Peyer's patch (tissue), 4 donors: ENCODE measurements around the gene RAPGEF2. TPM values are rescaled to one million over a fixed set of nuclear protein-coding genes. Genes with fewer than 3 reads are reported as not detected.

Experiments used
- DNase-seq, 3 donors: peaks; one replicate each; pipeline ENCODE4 v3.0.0-alpha.2; 2017 to 2019
- H3K27ac ChIP-seq, 4 donors: fragments of 200-600 bp; sonication (generic); one replicate each; pipeline ENCODE4 v1.5.1; 2016 to 2019
- H3K27me3 ChIP-seq, 2 donors: fragments of 200-600 bp; sonication (generic); one replicate each; pipeline ENCODE4 v1.5.1; 2019
- H3K36me3 ChIP-seq, 3 donors: fragments of 200-600 bp; sonication (generic); one replicate each; pipeline ENCODE4 v1.5.1; 2016 to 2019
- H3K4me1 ChIP-seq, 4 donors: fragments of 200-600 bp; sonication (generic); one replicate each; pipeline ENCODE4 v1.5.1; 2016 to 2019
- H3K4me3 ChIP-seq, 4 donors: fragments of 200-600 bp; sonication (generic); 1 replicate in 3 of 4; 2 replicates in 1 of 4; pipeline ENCODE4 v1.5.1; 2016 to 2019; ENCODE audit warnings: mild to moderate bottlenecking in 1 of 4
- H3K9me3 ChIP-seq, 4 donors: fragments of 200-600 bp; sonication (generic); one replicate each; pipeline ENCODE4 v1.5.1; 2016 to 2019; ENCODE audit warnings: mild to moderate bottlenecking in 1 of 4
- POLR2A ChIP-seq, 2 donors: fragments of 450-650 bp; IDR thresholded peaks; one replicate each; pipeline ENCODE4 v1.5.1; 2017; ENCODE audit warnings: antibody characterized with exemption in 2 of 2, mild to moderate bottlenecking in 2 of 2, moderate library complexity in 2 of 2
- total RNA-seq, 4 donors: library from RNA; depleted of rRNA; stranded (reverse); fragments of >200 nt; gene quantifications; one replicate each; pipeline ENCODE4 v1.1.0, GENCODE V29; 2016
- TF ChIP-seq, protein P1 (sequence below), 6 experiments: fragments of 450-650 bp in 4 of 6; fragments of 200-600 bp in 2 of 6; sonication (generic) in 1 of 6; IDR thresholded peaks; one replicate each; pipeline ENCODE4 v1.5.1; 2017 to 2019; ENCODE audit warnings: antibody characterized with exemption in 6 of 6, mild to moderate bottlenecking in 3 of 6, moderate library complexity in 1 of 6

RAPGEF2 gene
- total RNA-seq, 4 donors from 2014 or later = 30.1 to 81.7 (median 41.4) TPM

DNA sequence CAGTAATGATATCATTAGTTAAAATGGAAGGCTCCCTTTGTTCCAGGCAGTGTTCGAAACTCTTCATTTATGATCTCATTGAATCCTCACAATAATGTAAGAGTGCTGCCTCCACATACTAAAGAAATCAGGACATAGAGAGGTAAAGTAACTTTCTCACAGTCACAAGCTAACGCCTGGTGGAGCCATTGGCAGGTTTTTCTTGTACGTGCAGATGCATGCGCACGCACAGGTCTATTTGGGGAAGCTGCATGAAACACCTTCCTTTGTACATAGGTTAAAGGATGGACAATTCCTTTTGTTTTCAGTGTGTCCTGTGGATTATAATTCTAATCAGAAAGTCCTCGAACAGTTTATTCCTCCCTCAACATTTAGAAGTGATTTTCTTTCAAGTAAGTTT, 176.2 kb downstream of the RAPGEF2 start:
- H3K27me3 ChIP-seq = no peaks in the 10 kb centered on the region
- H3K27ac ChIP-seq = no peak overlapping the region
- TF ChIP-seq POLR2A (IDR thresholded peaks at IDR 0.05) = no peak
- TF ChIP-seq, protein P1, sequence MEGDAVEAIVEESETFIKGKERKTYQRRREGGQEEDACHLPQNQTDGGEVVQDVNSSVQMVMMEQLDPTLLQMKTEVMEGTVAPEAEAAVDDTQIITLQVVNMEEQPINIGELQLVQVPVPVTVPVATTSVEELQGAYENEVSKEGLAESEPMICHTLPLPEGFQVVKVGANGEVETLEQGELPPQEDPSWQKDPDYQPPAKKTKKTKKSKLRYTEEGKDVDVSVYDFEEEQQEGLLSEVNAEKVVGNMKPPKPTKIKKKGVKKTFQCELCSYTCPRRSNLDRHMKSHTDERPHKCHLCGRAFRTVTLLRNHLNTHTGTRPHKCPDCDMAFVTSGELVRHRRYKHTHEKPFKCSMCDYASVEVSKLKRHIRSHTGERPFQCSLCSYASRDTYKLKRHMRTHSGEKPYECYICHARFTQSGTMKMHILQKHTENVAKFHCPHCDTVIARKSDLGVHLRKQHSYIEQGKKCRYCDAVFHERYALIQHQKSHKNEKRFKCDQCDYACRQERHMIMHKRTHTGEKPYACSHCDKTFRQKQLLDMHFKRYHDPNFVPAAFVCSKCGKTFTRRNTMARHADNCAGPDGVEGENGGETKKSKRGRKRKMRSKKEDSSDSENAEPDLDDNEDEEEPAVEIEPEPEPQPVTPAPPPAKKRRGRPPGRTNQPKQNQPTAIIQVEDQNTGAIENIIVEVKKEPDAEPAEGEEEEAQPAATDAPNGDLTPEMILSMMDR (IDR thresholded peaks at IDR 0.05) = no peak
- H3K9me3 ChIP-seq = no peaks in the 10 kb centered on the region
- no peak overlapping the region for H3K4me3 ChIP-seq
- H3K36me3 ChIP-seq = no peaks in the 10 kb centered on the region
- peaks cover 0 to 5% (median 0%) of the 10 kb centered on the region in 4 donors for H3K4me1 ChIP-seq
- DNase-seq = no peak

DNA sequence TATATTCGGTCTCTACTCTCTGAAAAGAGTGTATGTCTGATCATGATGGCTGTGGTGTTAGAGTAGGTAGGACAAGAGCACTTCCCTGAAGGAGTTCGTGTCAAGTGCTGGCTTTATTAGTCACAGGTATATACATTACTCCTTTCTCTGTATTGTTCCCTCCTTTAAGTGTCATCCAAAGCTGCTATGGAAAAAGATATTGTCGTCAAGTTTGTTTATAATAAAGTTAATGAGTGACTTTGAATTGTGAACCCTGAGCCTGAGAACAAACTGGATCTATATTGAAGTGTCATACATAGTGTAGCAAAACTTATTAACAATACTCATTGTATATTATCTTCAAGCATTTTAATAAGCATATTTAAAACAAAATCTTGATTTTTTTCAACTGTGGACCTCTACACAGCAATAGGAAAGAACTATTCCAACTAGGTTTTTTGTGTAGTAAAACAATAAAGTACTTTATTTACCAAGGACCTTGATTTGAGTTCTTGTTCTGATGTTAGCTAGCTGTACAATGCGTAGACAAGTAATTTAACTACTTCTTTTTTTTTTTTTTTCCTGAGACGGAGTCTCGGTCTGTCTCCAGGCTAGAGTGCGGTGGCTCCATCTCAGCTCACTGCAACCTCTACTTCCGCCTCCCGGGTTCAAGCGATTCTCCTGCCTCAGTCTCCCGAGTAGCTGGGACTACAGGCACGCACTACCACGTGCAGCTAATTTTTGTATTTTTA, 177.7 kb downstream of the RAPGEF2 start:
- H3K4me3 ChIP-seq = no peak overlapping the region
- H3K4me1 ChIP-seq = peaks cover 0 to 5% (median 0%) of the 10 kb centered on the region in 4 donors
- no peaks in the 10 kb centered on the region for H3K36me3 ChIP-seq
- no peak for TF ChIP-seq POLR2A (IDR thresholded peaks at IDR 0.05)
- TF ChIP-seq, protein P1 (IDR thresholded peaks at IDR 0.05) = no peak
- no peaks in the 10 kb centered on the region for H3K9me3 ChIP-seq
- H3K27me3 ChIP-seq = no peaks in the 10 kb centered on the region
- H3K27ac ChIP-seq = peak overlapping the region in 3 of 4 donors; percentile 21 to 71 (median 49)
- DNase-seq = no peak

DNA sequence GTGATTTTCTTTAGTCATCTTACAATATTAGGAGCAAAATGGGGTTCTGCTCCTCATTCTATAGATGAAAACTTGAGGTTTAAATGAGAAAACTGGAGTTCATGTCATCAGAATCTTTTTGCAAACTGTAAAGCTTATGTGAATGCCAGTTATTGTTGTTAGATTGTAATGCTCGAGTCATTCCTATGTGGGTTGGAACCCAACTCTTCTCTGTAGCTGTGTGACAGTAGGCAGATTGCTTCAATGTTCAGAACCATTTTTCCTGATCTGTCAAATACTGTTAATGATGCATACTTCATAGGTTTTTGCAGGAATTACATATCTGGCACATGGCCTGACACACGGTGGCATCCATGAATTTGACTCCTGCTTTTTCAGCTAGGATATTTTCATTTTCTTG, 178.9 kb downstream of the RAPGEF2 start:
- DNase-seq = no peak
- TF ChIP-seq POLR2A (IDR thresholded peaks at IDR 0.05) = no peak
- TF ChIP-seq, protein P1 (IDR thresholded peaks at IDR 0.05) = no peak
- Histone ChIP-seq H3K9me3 (no peaks in the 10 kb centered on the region), H3K36me3 (no peaks in the 10 kb centered on the region), H3K4me3 (no peak overlapping the region), H3K4me1 (peaks cover 0 to 5% (median 0%) of the 10 kb centered on the region in 4 donors), H3K27me3 (no peaks in the 10 kb centered on the region), H3K27ac (no peak overlapping the region)

DNA sequence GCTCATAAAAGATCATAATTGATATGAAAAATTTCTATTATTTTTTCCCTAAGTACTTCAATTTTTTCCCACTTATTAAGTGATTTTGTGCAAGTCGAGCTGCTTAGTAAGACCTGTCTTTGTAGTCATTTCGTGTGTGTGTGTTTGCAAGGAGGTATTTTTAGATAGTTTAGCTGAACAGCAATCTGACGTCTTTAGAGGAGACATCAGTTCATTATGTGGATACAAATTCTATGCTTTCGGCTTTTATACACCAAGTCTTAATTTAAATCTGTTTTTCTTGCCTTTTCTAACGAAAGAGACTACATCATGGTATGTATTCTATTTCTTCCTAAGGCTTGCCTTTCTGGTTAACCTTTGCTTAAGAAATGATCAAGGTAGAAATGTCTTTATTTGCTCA, 179.4 kb downstream of the RAPGEF2 start:
- Histone ChIP-seq H3K4me1 (peaks cover 0 to 5% (median 0%) of the 10 kb centered on the region in 4 donors), H3K27ac (no peak overlapping the region), H3K27me3 (no peaks in the 10 kb centered on the region), H3K4me3 (no peak overlapping the region), H3K36me3 (no peaks in the 10 kb centered on the region), H3K9me3 (no peaks in the 10 kb centered on the region)
- TF ChIP-seq, protein P1 (IDR thresholded peaks at IDR 0.05) = no peak
- TF ChIP-seq POLR2A (IDR thresholded peaks at IDR 0.05) = no peak
- DNase-seq = no peak

DNA sequence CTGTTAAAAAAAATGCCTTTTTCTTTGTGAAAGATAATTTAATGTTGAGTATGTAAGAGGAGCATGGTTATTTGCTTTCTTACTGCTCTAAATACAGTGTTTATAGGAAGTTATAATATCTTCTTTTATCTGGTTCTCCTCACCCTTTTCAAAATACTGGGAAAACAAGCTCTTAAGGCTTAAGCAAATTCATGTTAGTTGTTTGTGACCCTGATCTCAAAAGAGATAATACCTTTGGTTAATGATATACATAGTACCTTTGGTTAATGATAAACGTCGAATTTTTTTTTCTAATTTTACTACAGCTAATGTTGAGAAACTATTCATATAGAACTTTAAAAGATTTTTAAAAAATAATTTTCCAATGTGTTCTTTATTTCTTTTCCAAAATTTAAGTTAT, 180.1 kb downstream of the RAPGEF2 start:
- Histone ChIP-seq H3K27me3 (no peaks in the 10 kb centered on the region), H3K9me3 (no peaks in the 10 kb centered on the region), H3K4me1 (peaks cover 0 to 5% (median 0%) of the 10 kb centered on the region in 4 donors), H3K4me3 (no peak overlapping the region), H3K36me3 (no peaks in the 10 kb centered on the region), H3K27ac (no peak overlapping the region)
- no peak for TF ChIP-seq POLR2A (IDR thresholded peaks at IDR 0.05)
- TF ChIP-seq, protein P1 (IDR thresholded peaks at IDR 0.05) = no peak
- DNase-seq = no peak
